Hypothalamus (tissue), 51 donors: ENCODE measurements around the gene CLDN4.
"Not testable (repeated sequence)": the region's sequence is repeated elsewhere in the genome, so short reads cannot be mapped to it uniquely, and the experiment has no call there.

ENCODE experiments used
- DNase-seq, 51 donors: peaks; one replicate each; lab custom pipeline; 2025; lab: John Stamatoyannopoulos, UW

CLDN4 gene

GRCh38 chr7:73830681-73831583 lies at the start of gene CLDN4:
TSS of gene CLDN4 (plus strand) at chr7:73830996. CDS start at chr7:73831202, 206 bp downstream.
- DNase-seq, result no peak

- DNase-seq, result no peak
Observed at GRCh38 chr7:73786588-73786987, 44.2 kb upstream of the CLDN4 start.

GRCh38 chr7:73787786-73788048 lies 43.1 kb upstream of the CLDN4 start:
- DNase-seq, result not testable (repeated sequence)

- no peak for DNase-seq
Observed at GRCh38 chr7:73789051-73789450, 41.7 kb upstream of the CLDN4 start.

GRCh38 chr7:73791170-73791690 lies 39.6 kb upstream of the CLDN4 start:
- DNase-seq, result not testable (repeated sequence)

- DNase-seq, result not testable (repeated sequence)
Observed at GRCh38 chr7:73795188-73795587, 35.6 kb upstream of the CLDN4 start.

GRCh38 chr7:73796656-73797055 lies 34.1 kb upstream of the CLDN4 start:
- DNase-seq, result not testable (repeated sequence)

GRCh38 chr7:73797176-73797575 lies 33.6 kb upstream of the CLDN4 start:
- DNase-seq, result not testable (repeated sequence)

- no peak for DNase-seq
Observed at GRCh38 chr7:73799282-73800141, 31.3 kb upstream of the CLDN4 start.

GRCh38 chr7:73801577-73801976 lies 29.2 kb upstream of the CLDN4 start:
- no peak for DNase-seq

- DNase-seq, result no peak
Observed at GRCh38 chr7:73802459-73802858, 28.3 kb upstream of the CLDN4 start.

- no peak for DNase-seq
Observed at GRCh38 chr7:73809467-73809951, 21.3 kb upstream of the CLDN4 start.

GRCh38 chr7:73810998-73811360 lies 19.8 kb upstream of the CLDN4 start:
- DNase-seq, result no peak

GRCh38 chr7:73811760-73812168 lies 19.0 kb upstream of the CLDN4 start:
- peak in 12 of 51 donors; percentile 10 to 38 (median 18) for DNase-seq

GRCh38 chr7:73812996-73813395 lies 17.8 kb upstream of the CLDN4 start:
- no peak for DNase-seq

- no peak for DNase-seq
Observed at GRCh38 chr7:73815436-73815835, 15.4 kb upstream of the CLDN4 start.

- no peak for DNase-seq
Observed at GRCh38 chr7:73817121-73817520, 13.7 kb upstream of the CLDN4 start.

- no peak for DNase-seq
Observed at GRCh38 chr7:73820013-73820412, 10.8 kb upstream of the CLDN4 start.

GRCh38 chr7:73821597-73822285 lies 9.1 kb upstream of the CLDN4 start:
- not testable (repeated sequence) for DNase-seq

GRCh38 chr7:73822319-73823173 lies 8.2 kb upstream of the CLDN4 start:
- no peak for DNase-seq
